GM21515 (cell line): ENCODE results near the gene IWS1.
"Not testable (repeated sequence)": the region's sequence is repeated elsewhere in the genome, so short reads cannot be mapped to it uniquely, and the experiment has no call there.

Experiments used
- ATAC-seq: cut with Tn5 transposase; IDR thresholded peaks from one replicate; pipeline ENCODE4 v1.9.1; 2021; ENCODE audit not compliant: unreplicated experiment

The IWS1 gene

GRCh38 chr2:127463155-127463991, 62.9 kb downstream of the IWS1 start:
- no peak for ATAC-seq

DNA sequence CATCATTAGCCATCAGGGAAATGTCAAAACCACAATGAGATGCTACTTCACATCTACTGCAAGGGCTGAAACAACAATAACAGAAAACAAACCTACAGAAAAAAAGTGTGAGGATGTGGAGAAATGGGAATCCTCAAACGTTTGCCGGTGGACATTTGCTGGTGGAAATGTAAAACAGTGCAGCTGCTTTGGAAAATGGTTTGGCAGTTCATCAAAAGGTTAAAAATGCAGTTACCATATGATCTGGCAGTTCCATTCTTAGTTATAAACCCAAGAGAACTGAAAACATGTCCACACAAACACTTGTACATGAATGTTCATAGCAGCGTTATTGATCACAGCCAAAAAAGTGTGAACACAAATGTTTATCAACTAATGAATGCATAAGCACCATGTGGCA, 63.8 kb downstream of the IWS1 start:
- ATAC-seq: no peak

DNA sequence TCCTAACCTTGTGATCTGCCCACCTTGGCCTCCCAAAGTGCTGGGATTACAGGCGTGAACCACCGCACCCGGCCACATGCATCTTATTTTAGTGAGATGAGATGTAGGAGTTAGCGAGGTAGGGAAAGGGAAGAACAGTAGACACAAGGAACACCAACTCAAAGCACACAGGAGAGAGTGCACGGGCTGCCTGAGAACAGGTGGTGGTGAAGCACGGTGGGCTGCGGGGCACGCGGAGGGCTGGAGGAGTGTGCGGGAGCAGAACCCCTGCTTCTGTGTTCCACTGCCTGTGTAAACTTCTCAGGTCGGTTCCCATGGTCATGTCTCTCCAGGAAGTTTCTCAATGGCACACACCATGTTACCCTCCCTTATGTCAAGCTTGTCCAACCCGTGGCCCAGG, 69.3 kb downstream of the IWS1 start:
- no peak for ATAC-seq

GRCh38 chr2:127455566-127456493, 70.5 kb downstream of the IWS1 start:
- ATAC-seq: no peak

DNA sequence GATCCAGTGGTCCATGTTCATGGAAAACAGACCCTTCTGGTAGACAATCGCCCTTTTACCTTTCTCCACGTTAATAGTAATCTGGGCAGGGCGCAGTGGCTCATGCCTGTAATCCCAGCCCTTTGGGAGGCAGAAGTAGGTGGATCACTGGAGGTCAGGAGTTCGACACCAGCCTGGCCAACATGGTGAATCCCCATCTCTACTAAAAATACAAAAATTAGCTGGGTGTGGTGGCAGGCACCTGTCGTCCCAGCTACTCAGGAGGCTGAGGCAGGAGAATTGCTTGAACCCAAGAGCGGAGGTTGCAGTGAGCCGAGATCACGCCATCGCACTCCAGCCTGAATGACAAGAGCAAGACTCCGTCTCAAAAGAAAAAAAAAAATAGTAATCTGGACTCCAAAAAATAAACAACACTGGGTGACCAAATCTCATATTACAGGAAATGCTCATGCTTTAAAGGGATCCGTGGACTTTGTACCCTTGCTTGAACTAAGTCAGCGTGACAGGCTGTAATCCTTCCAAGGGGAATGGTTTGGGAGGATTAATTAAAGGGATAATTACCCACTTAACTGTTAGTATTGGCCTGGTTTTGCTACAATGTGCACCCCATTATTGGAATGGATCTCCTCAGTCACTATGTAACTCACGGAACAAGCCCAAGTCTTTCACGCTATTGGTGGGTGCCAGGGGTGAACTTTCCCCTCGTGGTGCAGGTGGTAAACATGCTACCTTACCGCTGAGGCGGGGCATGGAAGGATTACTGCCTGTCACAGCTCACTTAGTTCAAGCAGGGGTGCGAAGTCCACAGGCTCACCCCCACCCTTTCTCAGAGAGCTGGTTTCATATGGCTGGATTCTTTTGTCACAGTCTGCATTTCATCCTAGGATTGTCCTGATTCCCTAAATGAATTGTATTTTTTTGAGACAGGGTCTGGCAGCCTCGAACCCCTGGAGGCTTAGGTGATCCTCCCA, 71.4 kb downstream of the IWS1 start:
- no peak for ATAC-seq

DNA sequence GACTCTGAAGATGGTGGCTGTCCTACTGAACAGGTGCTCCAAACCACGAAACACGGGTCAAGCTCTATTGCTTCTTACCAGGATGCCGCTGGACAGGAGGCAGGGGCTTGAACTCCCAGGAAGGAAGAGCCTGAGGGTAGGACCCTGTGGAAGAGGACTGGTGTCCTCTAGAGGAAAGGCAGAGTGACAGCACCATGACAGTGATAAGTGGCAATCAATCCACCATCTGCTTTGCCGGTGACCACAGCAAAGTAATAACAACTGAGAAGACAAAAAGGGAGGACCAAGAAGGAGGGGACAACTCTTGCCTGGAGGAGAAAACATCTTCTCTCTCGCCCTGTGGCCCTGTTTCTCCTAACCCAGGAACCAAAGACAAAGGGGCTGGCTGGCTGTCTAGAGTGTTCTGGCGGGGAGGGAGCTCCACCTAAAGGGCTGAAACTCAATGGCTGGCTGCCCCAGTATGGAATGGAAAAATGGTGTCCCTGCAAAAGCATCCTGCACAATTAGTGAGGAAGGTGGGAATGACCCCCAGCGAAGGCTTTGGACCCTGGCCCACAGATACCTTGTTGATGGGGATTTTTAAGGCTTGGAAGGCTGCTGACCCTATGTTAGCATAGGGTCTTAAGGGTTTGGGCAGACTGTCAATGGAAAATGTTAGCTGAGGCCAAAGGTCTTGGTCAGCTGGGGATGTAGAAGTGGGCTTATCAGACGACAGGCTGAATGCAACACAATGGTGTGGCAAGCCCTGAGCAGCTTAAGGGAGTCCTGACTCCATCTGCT, 72.7 kb downstream of the IWS1 start:
- ATAC-seq: no peak

DNA sequence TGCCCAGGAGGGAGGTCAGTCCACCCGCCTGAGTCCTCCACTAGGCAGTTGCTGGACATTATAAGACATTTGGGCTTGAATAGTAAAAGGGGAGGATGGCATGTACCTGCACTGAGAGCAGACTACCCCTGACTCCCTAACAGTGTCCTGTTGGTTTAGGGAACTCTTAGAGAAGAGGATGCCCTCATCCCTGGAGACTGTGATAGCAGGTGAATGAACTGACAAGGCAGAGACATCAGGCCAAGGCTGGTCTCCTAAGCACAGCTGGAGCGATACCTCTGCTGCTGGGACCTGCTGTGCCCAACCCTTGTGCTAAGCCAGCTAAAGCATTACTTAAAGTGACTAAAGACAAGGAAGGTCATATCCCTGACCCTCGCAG, 73.3 kb downstream of the IWS1 start:
- ATAC-seq: no peak

DNA sequence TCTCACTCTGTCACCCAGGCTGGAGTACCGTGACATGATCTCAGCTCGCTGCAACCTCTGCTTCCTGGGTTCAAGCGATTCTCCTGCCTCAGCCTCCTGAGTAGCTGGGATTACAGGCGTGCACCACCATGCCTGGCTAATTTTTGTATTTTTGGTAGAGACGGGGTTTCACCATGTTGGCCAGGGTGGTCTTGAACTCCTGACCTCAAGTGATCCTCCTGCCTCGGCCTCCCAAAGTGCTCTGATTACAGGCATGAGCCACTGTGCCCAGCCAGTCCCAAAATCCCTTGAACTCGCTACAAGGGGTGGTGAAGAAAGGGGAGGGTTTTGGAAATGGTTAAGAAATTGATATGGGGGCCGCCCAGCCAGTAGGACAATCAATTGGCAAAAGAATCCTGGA, 73.9 kb downstream of the IWS1 start:
- ATAC-seq: not testable (repeated sequence)

- no peak for ATAC-seq
These were observed 74.3 kb downstream of the IWS1 start for GRCh38 chr2:127451981-127452380.

DNA sequence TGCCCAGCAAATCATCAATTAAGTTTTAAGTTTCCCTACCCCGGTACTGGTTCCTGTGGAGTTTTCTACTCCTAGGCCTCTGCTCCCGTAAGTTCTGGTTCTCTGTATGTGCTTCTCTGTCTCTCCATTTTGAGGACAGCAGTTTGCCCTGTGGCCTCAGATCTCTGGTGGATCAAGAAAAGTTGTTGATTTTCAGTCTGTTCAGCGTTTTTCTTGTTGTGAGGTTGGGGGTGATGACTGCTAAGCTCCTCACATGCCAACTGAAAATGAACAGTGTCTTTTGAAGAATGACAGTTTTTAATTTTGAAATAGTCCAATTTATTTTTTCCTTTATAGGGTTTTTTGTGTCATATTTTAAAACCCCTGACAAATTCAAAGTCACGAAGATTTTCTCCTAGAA, 76.4 kb downstream of the IWS1 start:
- no peak for ATAC-seq

GRCh38 chr2:127449414-127449813, 76.9 kb downstream of the IWS1 start:
- ATAC-seq: no peak

GRCh38 chr2:127448526-127448925, 77.8 kb downstream of the IWS1 start:
- no peak for ATAC-seq

DNA sequence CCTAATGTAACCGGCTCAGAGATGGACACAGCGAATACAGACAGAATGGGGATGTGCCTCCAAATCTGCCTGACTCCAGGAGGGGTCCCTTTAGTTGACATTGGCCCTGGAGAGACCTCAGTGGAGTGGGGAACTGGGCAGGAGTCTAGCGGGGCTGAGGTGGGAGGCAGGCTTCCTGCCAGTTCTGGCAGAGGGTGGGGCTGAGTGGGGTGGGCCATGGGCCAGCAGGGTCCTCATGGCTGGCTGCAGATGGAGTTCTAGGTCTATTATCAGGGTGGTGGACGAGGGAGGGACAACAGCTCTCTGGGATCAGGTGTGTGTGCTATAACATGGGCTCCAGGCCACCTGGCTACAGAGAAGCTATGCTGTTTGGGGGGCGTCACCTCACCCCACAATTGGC, 86.9 kb downstream of the IWS1 start:
- ATAC-seq: no peak

GRCh38 chr2:127437781-127438726, 88.2 kb downstream of the IWS1 start:
- no peak for ATAC-seq

DNA sequence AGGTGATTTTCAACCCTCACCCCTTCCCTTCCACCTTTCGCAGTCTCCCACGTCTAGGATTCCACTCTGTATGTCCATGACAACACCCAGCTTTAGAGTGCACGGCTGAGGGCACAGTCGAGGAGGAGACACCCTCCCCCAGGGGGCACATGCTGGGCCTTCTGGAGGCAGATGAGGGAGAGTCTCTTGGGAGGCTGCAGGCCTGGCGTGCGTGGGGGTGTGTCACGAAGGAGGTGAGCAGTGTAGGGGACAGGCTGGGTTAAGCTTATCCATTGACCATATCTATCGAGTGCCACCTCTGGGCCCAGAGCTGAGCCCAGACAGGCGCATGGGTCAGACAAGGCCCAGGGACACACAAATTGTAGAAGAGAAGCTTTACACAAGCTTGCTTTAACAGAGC, 89.2 kb downstream of the IWS1 start:
- no peak for ATAC-seq

GRCh38 chr2:127434515-127434914, 91.8 kb downstream of the IWS1 start:
- no peak for ATAC-seq

DNA sequence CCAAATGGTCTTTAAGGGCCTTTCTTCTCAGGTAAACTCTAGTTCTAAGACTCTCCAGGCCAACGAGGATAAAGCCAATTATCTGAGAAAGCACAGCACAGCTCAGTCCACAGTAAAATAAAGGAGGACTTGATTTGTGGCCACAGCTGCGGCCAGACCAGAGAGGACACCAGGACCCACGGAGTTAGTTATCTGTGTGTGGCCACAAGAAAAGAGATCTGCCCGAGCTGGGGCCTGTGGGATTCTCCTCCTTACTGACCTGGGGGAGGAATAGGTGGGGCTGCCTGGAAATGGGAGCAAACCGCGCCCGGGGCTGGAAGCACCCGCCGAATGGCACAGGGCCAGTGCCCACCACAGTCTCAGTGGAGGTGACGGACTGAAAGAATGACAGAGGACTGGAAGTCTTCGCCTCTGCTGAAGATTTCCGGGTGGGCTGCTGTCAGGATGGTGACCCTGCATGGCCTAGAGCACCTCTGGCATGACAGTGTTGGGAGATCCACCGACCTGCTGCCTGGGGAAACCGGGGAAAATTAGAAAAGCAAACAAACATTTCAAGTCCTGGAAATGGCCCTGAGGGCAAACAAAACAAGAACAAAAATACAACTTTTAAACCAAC, 94.8 kb downstream of the IWS1 start:
- no peak for ATAC-seq
